COR-L47 (cell line): Measurements from ENCODE around the gene SLC39A13.

Source experiments
- DNase-seq: peaks from one replicate; lab custom pipeline; 2025; lab: John Stamatoyannopoulos, UW

SLC39A13 gene

GRCh38 chr11:47431356-47432083 lies 23.1 kb downstream of the SLC39A13 start:
- DNase-seq = no peak

- no peak for DNase-seq
Measured at GRCh38 chr11:47433157-47433556, 24.8 kb downstream of the SLC39A13 start.

- no peak for DNase-seq
Measured at GRCh38 chr11:47434011-47434786, 25.8 kb downstream of the SLC39A13 start.

- DNase-seq = no peak
Measured at GRCh38 chr11:47435687-47436086, 27.3 kb downstream of the SLC39A13 start.

GRCh38 chr11:47436726-47437125 lies 28.3 kb downstream of the SLC39A13 start:
- DNase-seq = no peak

GRCh38 chr11:47437218-47437745 lies 28.9 kb downstream of the SLC39A13 start:
- no peak for DNase-seq

GRCh38 chr11:47437746-47438418 lies 29.5 kb downstream of the SLC39A13 start:
- DNase-seq = no peak

GRCh38 chr11:47438721-47439120 lies 30.3 kb downstream of the SLC39A13 start:
- DNase-seq = no peak

- DNase-seq = no peak
Measured at GRCh38 chr11:47440054-47440476, 31.7 kb downstream of the SLC39A13 start.

- no peak for DNase-seq
Measured at GRCh38 chr11:47441421-47441820, 33.0 kb downstream of the SLC39A13 start.

- DNase-seq = no peak
Measured at GRCh38 chr11:47442514-47442913, 34.1 kb downstream of the SLC39A13 start.

GRCh38 chr11:47443028-47443700 lies 34.8 kb downstream of the SLC39A13 start:
- DNase-seq = peak; percentile 43

GRCh38 chr11:47443817-47444216 lies 35.4 kb downstream of the SLC39A13 start:
- no peak for DNase-seq

- no peak for DNase-seq
Measured at GRCh38 chr11:47445840-47446239, 37.5 kb downstream of the SLC39A13 start.

GRCh38 chr11:47446833-47447232 lies 38.4 kb downstream of the SLC39A13 start:
- DNase-seq = no peak

- DNase-seq = no peak
Measured at GRCh38 chr11:47447906-47448305, 39.5 kb downstream of the SLC39A13 start.

- no peak for DNase-seq
Measured at GRCh38 chr11:47448566-47449427, 40.4 kb downstream of the SLC39A13 start, which contains the start of gene RAPSN. TSS of gene RAPSN (minus strand) at chr11:47449136. CDS start at chr11:47448964, 172 bp downstream.

- no peak for DNase-seq
Measured at GRCh38 chr11:47449541-47449940, 41.2 kb downstream of the SLC39A13 start.

- DNase-seq = no peak
Measured at GRCh38 chr11:47451436-47451835, 43.0 kb downstream of the SLC39A13 start.

GRCh38 chr11:47451990-47452389 lies 43.6 kb downstream of the SLC39A13 start:
- no peak for DNase-seq

- DNase-seq = no peak
Measured at GRCh38 chr11:47453365-47453764, 45.0 kb downstream of the SLC39A13 start.
